Endometrium (tissue), 2 donors: Measurements from ENCODE around the gene SLCO2B1.

Experiments used
- FAIRE-seq: peaks from 2 replicates; lab custom pipeline; 2012; peaks lifted over from hg19 to GRCh38; lab: Jason Lieb, UNC
- donor health status: control.
- donor health status: control.

Gene SLCO2B1

DNA sequence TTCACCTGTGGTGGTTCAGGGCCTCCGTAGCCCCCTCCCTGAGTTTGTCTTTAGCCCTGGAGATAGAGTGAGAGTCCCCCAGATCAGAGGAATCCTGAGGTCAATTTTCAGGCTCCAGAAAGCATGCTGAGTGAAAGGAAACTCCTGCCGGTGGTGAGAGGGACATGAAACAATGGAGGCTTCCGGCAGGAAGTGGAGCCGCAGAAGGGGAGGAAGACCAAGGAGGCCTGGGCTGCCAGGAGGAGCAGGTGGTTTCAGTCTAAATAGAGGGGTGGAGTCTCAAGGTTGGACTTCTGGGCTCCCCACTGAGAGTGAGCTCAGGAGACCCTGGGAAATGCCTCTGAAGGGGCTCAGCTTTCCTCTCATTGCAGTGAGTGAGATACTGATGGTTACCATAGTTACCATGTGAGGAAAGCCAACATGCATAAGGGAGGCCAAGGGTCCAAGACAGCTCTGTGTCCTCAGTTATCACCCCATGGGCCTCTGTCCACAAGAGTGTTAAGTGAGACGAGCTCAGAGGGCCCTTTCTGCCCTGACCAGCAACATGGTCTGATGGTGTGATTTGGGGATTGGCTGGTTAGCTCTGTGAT, 10.7 kb downstream of the SLCO2B1 start:
- no peak for FAIRE-seq

DNA sequence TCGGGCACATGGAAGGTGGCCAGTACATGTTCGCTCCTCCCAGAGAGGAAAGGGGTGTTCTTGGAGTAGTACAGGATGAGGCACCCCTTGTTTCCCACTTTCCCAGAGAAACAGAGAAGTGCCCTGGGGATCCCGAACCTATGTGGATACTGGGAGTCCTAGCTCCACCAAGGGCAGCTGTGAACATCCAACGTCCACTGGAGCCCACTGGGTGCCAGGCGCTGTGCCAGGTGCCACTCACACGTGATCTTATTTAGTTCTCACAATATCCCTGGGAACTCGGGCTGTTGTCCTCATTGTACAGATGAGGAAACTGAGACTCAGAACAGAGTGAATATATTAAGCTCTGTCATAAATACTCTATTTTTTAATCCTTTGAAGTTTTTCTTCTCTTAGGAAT, 12.0 kb downstream of the SLCO2B1 start:
- no peak for FAIRE-seq

DNA sequence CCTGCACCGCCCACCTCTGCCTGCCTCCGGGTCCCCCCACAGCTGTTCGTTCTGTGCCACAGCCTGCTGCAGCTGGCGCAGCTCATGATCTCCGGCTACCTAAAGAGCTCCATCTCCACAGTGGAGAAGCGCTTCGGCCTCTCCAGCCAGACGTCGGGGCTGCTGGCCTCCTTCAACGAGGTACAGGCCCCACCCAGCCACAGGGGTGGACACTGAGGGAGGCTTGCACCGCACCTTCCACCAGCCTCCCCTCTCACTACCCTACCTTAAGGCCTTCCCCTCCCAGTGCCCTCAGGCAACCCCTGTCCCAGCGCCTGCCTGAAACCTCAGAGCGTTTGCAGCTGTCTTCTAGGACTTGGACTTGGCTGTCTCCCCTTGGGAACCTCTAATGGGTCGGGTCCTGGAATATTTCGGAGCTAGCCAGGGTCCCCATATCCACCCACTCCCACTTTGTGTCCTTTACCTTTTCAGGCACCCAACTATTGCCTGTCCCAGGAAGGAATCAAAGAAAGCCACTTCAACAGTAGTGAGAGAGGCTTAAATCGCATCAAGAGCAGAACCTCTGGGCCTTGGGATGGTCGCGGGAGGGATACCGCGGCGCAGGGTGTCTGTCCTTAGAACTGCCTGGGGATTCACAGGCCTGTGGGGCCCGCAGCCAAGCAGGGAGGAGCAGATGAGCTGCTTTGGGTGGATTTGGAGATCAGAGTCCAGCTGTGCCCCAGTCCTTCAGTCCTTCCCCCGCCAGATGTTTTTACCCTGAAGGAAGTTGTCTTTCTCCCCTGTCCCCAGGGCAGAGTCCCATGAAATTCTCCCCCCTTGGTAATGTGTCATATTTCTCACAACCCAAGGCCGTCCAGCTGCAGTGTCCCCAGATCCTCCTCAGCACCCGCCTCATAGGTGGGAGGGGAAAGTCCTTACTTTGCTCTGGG, 13.3 kb downstream of the SLCO2B1 start:
- no peak for FAIRE-seq

DNA sequence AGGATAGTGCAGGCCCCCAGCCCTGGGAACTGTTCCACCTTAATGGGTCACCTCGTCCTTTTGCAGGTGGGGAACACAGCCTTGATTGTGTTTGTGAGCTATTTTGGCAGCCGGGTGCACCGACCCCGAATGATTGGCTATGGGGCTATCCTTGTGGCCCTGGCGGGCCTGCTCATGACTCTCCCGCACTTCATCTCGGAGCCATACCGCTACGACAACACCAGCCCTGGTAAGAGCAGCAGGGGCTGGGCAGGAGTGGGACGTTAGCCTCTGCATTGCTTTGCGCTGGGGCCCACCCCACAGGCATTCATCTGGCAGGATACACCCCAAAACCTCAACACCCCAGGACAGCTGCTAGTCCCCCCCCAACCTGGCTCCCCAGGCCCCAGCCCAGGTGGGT, 14.8 kb downstream of the SLCO2B1 start:
- no peak for FAIRE-seq

DNA sequence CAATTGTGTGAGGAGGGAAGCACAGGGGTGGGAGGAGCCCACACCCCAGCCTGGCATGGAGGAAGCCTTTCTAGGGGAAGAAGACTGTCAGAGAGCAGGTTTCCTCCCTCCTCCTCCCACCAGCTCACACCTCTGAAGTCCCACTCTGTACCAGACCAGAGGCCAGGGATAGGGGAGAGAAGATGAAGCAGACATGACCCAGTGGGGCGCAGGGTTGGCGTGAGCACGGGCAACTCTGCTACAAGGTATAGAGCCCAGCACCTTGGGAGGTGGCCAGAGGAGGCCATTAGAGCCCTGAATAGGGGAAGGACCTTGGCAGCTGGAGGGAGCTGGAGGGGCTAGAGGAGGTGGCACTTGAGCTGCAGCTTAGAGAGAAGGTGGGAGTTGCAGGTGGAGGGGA, 15.9 kb downstream of the SLCO2B1 start:
- no peak for FAIRE-seq

DNA sequence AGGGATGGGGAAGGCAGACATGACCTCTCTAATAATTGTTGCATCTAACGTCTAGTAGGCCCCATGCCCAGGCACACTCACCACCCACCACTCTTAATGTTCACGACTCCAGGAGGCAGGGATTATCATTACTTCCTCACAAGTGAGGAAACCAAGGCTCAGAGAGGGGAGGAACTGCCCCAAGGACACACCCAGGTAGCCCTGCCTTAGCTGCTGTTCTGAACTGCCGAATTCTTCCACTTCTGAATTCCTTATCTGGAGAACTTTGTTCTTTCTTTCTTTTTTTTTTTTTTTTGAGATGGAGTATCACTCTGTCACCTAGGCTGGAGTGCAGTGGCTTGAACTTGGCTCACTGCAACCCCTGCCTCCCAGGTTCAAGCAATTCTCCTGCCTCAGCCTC, 16.7 kb downstream of the SLCO2B1 start:
- no peak for FAIRE-seq

DNA sequence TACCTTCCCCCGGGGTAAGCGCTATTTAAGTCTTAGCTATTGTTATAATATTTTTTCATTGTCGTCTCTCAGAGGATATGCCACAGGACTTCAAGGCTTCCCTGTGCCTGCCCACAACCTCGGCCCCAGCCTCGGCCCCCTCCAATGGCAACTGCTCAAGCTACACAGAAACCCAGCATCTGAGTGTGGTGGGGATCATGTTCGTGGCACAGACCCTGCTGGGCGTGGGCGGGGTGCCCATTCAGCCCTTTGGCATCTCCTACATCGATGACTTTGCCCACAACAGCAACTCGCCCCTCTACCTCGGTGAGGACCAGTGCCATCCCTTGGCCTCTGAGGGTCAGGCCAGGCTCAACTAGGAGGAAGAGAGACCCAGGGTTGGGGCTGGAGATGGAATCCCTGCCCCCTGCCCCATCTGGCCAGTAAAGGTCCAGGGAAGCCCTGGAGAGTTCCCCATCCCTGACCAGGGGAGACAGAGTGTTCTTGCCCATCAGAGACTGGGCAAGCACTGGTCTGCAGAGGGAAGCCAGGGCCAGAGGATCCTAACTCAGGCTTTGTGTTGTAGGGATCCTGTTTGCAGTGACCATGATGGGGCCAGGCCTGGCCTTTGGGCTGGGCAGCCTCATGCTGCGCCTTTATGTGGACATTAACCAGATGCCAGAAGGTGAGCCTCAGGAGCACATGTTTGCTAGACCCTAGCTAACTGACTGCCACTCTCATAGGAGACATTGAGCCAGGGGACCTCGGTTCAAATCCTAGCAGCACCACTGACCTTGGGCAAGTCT, 18.4 kb downstream of the SLCO2B1 start:
- no peak for FAIRE-seq

DNA sequence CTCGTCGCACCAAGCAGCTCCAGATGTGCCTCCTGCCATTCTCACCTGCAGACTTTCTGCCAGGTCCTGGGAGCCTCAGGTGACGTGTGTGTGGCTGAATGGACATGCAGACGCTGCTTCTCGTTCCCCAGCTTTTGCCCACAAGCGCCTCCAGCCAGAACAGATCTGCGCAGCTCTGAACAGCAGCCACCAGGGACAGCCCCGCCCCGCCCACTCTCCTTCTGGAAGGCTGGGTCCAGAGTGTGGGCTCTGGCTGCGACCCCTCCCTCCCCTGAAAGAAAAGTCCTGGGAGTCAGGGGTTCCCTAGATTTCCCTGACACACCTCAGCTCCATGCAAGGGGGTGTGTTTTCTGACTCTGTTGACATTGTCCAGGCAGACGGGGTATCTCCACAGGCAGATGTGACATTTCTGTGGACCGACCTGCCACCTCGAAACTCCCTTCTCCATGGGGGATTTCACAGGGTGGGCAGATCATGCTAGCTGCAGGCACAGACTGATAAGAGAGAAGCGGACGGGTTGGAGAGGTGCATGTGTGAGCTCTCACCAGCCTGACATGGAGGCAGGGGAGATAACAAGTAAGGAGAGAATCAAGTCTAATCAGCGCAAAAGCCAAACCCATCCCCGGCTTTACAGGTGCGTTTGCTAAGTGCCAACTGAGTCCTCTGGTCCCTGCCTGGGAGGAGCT, 19.8 kb downstream of the SLCO2B1 start:
- FAIRE-seq, result no peak

DNA sequence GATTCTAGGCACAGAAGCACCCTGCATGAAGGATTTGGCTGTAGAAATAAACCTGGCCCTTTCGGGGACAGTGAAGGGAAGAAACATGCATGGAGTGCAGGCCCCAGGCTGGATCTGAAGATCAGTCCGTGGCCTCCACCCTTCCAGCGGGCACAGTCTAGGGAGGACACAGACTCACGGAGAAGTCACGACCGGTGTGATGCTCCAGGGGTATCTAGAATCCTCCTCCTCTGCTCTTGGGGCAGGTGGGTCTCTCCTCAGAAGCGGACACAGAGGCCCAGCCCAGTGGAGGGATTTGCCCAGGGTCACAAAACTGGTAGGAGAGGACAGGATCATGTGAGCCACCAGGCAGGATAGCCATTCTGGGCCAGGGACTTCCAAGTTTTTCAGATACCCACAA, 22.4 kb downstream of the SLCO2B1 start:
- FAIRE-seq, result no peak

DNA sequence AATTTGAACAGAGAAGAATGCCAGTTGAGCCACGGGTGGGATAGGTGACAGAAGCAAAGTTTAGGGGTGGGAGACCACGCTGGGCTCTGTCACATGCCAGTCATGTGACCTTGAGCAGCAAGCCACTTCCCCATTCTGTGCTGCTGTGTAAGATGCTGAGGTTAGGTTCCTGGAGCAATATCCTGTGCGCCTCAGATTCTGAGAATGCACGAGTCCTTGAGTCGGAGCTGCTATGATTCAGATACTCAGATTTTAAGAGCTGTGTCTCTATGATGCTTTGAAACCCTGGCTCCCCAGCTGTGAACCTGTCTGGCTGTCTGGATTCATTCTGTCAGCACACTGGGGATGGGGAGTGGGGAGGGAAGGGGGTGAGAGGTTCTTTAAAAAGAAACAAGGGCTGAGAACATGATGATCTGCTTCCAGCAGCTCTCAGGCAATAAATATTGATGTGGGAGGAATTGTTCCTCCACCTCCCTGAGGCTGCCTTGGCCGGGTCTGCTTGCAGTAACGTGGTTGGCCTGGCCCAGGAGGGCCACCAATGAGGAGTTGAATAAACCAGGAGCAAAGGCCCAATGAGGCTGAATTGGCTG, 24.0 kb downstream of the SLCO2B1 start:
- FAIRE-seq, result peak; percentile 51

DNA sequence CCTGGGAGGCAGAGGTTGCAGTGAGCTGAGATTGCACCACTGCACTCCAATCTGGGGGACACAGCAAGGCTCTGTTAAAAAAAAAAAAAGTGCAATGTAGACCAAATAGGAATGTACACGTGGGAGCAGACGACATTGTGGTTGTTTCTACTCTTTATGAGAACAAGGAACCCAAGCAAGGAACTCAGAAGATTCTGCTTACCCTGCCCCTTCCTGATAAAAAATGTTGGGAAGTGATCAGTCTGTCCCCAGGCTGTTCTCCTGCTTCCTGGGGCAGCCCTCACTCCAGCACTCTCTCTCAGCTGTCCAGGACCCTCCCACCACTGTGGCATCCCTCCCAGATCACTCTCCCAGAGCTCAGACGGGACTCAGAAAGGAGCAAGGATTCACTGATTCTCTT, 31.8 kb downstream of the SLCO2B1 start:
- no peak for FAIRE-seq

DNA sequence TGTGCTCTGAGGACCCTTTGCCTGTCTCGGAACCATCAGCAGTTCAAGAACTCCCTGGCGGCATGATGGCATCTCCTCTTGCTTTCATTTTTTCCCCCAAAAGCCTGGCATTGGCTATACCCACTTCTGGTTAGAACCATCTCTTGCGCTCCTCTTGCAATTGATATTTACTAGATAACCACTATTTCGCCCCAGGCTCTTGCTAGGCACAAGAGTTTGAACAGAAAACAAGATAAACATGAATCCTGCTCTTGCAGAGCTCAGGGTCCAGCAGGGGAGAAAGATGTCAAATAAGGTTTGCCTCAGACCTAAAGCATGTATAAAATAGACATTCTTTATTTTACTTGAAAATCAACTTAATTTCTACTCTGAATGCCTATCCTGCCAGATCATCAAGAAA, 33.1 kb downstream of the SLCO2B1 start:
- FAIRE-seq, result no peak

DNA sequence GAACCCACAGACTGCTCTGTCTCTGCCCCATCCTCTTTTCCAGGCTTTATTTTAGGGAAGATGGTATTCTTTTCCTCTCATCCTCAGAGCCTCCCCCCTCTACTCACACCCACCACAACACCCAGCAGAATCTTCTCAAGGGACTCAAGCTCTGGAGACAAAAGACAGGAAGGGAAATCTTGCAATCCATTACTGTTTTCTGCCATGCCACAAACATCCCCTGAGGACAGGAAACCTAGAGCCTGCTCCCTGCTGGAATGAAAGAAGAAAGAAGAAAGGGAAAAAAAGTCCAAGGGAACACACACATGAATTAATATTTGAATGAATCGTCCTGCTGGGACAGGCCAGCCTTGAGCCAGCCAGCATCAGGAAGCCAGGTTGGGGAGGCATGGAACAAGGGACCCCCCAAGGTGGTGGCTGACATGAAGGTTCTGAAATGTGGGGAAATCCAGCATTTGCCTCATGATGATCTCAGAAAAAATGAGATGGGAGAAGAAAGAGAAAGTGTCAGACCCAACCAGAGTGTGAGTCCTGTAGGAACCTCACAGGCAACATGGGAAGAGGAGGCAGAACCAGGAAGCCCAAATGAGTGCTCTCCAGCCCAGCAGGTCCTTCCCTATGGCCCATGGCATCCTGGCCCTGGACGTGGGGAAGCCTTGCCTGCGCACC, 34.0 kb downstream of the SLCO2B1 start:
- no peak for FAIRE-seq

DNA sequence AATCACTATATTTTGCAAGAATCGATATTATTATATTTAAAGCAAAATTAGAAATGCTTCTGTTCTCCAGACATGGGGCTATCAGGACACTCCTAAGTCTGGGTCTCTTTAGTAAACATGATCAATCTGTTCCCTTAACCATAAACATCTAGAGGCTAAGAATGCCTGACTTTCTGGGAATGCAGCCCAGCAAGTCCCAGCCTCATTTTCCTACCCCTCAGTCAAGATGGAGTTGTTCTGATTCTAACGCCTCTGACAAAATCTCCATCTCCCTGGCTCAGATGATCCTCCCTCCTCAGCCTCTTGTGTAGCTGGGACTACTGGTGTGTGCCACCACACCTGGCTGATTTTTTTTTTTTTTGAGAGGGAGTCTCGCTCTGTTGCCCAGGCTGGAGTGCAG, 35.0 kb downstream of the SLCO2B1 start:
- FAIRE-seq, result no peak

DNA sequence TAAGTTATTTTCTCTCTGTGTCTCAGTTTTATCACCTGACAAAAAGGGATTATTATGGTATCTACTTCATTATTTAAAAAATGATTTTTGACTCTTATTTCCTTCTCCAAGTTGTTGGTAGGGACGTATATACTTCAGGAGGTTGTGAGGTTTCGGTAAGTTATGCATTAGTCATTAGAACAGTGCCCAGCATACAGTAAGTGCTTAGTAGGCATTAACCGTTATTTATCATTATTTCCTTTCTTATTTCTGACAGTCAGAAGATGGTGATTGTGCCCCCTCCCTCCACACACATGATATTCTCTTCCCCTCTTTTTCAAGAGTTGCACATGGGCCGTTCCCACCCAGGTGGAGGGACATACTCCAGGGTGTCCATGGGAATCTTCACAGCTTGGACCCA, 36.1 kb downstream of the SLCO2B1 start:
- FAIRE-seq, result no peak

DNA sequence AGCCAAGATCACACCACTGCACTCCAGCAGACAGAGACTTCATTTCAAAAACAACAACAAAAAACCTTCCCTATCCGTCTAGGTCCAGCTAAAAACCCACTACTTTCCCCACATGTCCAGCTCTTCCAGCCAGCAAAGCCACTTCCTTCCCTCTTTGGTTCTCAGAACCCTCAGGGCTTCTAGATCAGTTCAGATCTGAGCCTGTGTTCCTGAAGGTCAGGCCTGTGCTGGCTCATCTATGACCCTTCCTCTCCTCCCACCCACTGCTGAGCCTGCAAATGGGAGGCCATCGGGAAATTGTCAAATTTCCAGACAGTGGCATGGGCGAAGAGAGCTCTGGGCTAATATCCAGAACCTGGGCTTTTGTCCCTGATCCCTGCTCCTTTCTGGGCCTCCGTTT, 37.8 kb downstream of the SLCO2B1 start:
- FAIRE-seq, result no peak

DNA sequence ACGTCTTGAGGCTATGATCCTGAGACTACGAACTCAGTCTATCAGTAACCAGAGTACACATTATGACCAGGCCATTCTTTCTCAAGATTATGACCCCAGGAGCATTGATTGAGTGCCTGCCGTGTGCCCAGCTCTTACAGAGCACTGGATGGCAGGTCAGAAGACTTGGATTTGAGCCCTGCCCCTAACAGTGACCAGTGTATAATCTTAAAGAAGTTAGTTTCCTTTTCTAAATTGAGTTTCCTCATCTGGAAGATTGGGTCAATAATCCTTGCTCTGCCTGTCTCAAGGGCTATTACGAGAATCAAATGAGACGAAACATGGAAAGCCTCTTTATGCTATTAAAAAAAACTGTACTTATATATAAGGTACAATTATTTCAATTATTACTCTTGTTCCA, 38.2 kb downstream of the SLCO2B1 start:
- FAIRE-seq, result no peak

DNA sequence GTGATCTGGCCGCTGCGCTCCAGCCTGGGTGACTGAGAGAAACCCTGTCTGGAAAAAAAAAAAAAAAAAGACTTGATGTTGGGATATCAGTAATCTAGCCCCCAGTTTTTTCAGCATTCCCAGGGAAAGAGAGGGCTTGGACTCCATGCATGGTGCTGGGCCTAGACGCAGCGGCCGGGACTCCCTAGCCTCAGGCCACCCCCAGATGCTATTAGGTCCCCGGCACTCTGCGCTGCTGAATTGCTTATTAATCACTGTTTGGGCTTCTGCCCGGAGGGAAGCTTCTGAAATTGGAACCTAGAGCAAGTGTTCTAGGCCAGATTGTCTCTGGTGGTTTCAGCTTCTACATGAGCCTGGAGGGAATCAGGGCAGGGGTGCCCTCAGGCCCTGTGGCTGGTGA, 39.0 kb downstream of the SLCO2B1 start:
- FAIRE-seq, result no peak

DNA sequence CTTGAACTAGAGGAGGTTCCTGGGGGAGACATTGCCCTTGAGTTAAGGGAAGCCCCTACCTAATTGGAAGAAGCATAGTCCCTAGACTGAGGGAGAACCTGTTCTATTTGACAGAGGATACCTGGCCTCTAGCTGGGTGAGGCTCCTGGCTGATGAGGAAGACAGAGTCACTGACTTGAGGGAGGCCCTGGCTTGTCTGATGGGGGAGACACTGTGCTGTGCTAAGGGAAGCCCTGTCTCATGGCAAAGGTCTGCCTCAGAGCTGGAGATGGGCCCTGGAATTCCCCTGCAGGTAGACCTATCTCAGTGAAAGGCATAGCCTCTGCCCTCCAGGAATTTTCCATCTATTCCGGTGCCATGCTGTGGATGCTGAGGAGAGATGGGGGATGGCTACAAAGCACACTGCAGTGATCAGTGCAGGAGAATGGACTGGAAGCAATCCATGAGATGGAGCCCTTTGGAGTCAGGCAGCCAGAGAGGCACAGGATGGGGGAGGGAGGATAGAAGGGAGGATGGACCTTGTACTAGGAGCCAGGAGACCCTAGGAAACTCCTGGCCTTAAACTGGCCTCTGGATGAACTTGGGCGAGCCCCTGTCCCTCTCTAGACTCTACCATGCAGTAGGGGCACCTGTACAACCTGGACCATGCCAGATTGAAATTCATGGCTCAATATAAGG, 39.9 kb downstream of the SLCO2B1 start:
- no peak for FAIRE-seq

DNA sequence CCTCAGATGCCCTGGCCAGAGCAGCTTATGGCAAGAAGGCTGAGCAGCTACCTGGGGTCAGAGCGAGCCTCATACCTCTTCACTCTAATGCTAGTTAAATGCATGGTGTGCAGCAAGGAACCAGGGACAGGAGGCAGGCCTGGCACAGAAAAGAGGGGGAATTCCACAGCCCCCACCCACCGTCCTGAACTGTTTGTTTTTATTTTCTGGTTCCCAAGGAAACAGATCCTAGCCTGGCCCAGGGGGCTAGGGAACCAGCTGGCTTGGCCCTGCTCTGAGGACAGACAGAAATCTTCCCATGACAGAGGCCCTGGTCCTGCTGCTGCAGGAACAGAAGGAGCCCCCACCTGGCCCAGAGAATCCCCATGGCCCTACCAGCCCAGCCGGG, 40.4 kb downstream of the SLCO2B1 start:
- no peak for FAIRE-seq

DNA sequence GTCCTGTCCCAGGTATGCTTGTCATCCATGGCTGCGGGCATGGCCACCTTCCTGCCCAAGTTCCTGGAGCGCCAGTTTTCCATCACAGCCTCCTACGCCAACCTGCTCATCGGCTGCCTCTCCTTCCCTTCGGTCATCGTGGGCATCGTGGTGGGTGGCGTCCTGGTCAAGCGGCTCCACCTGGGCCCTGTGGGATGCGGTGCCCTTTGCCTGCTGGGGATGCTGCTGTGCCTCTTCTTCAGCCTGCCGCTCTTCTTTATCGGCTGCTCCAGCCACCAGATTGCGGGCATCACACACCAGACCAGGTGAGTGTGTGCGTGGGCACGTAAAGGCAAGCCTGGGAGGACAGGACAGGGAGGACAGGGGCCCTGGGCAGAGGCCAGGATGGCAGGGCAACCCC, 42.4 kb downstream of the SLCO2B1 start:
- no peak for FAIRE-seq
